Dedifferentiated amniotic fluid mesenchymal stem cell (primary cell): Measurements from ENCODE around the gene POU2AF3.
A peak's percentile ranks its signal among the peaks of the same experiment; 100 is the strongest.
"Not testable (repeated sequence)": the region's sequence is repeated elsewhere in the genome, so short reads cannot be mapped to it uniquely, and the experiment has no call there.

Experiments
- DNase-seq: peaks from one replicate; pipeline ENCODE4 v3.0.0-alpha.2; 2016; ENCODE audit errors: extremely low spot score

POU2AF3 gene

DNA sequence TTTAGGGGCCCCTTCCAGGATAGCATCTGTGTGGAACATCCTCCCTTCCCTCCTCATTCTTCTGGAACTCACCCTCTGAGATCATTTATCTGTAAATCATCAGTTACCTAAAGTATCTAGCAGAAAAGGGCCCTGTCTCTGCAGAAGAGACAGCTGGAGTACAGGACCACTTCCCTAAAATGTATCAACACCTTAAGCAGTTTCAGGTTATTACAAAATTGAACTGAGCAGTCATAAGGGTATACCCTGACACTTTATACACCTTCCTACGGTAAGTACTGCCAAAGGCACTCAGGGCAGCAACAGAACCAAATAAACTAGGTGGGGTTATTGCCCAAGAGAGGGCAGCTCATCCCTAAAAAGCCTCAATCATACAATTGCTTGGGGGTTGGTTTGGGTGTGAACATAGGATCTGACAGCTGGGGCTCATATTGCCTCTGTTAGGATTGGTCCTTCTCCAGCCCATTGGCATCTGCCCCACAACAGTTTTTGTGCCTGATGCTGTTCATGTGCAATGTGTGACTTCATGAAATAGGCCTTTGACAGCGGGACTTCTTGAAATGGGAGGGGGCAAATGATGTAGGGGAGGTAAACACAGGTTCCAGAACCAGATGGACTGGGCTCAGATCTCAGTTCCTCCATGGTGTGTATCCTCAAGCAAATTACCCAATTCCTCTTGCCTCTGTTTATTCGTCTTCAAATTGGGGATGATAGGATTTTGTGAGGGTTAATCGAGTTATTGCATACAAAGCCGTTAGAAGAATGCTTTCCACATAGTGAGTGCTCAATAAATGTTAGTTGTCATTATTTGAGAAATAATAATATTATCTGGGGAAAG is 2.9 kb downstream of the POU2AF3 start:
- DNase-seq, result no peak

DNA sequence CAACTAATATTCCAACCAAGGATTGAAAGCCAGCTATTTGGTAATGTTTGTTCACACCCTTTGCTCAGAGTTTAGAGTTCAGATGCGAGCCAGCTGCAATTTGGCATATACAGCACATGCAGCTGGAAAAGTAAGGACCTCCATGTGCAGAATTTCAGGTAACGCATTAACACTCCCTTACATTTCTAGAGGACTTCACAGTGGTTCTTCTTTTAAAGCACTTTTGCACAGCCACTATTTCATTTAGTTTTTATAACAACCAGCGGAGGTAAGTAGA is 3.4 kb downstream of the POU2AF3 start:
- DNase-seq, result no peak

DNA sequence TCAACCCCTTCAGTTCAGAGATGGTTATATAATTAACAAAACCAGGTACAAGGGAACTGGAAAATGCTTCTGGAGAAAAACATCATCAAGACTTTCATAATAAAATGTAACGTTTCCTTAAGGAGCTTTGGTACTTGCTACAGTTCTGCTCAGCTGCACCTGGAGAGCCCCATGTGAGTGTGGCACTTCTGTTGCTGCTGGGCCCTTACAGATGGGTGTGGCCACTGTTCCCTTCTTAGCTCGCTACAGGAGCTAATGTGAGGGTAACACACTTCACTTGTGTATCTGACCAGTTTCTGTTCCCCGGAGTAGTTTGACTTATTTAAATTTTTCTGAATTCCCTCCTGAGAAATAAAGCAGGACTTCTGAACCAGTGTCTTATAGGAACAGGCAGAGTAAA is 4.0 kb downstream of the POU2AF3 start:
- no peak for DNase-seq

GRCh38 chr11:111303461-111303860 is 5.1 kb downstream of the POU2AF3 start:
- DNase-seq, result no peak

GRCh38 chr11:111305162-111305802 is 6.9 kb downstream of the POU2AF3 start:
- DNase-seq, result no peak

DNA sequence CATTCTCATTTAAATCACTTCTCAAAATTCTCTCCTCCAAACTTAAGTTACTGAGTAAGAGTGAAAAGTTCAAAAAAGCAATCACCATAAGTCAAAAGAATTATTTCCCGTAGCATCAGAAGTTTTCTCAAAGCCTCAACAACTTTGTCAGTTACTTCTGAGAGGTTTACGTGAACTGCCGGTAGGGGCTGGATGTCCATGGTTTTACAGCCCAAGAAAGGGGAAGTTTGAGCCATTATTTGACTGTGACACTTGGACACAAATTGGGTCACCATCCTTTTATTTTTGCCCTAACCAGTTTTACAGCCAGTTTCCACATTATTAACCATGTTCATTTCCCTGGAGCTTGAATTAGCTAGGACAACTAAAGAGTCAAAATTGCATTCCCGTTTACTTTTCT is 7.5 kb downstream of the POU2AF3 start:
- DNase-seq, result no peak

- no peak for DNase-seq
These were observed 8.0 kb downstream of the POU2AF3 start for GRCh38 chr11:111306321-111306720.

- DNase-seq, result no peak
These were observed 9.2 kb downstream of the POU2AF3 start for GRCh38 chr11:111307472-111308108.

DNA sequence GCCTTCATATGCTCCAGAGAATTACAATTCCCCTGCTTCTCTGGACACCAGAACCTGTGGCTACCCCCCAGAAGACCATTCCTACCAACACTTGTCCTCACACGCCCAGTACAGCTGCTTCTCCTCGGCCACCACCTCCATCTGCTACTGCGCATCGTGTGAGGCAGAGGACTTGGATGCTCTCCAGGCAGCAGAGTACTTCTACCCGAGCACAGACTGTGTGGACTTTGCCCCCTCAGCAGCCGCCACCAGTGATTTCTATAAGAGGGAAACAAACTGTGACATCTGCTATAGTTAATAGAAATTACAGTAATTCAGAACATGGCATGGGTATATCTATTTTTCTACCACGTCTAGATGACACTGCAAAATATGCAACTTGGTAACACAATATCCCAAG is 9.8 kb downstream of the POU2AF3 start:
- no peak for DNase-seq

DNA sequence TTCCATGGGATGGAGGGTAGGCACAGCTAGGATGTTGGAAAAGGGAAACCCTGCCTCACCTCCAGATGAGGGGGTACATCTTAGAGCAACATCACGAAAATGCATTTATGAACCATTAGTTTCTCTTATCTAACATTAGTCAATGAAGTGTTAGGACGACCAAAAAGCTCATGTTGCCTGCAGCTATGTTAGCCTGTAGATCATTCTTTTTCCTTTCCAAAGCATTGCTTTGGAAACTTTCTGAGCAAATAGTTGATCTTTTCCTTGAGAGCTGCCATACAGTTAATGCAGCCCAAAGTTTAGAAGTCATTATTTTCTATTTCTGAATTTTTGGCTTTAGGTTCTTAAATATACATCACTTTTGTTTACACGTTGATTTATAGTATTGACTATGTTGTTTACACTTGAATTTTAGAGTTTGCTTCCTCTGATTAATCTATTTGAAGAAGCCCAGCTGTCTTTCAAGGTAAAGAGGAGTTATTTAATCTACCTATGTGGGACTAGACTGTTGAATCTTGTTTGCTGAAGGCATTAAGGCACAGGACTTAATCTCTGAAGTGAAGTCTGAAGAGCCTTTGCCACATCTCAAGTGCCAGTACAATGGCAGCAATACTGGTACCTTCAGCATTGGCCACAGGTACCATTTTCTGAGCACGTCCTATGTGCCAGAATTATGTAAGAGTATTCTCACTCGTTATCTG is 11.0 kb downstream of the POU2AF3 start:
- DNase-seq, result no peak

GRCh38 chr11:111310088-111310487 is 11.7 kb downstream of the POU2AF3 start:
- DNase-seq, result no peak

GRCh38 chr11:111310723-111311122 is 12.4 kb downstream of the POU2AF3 start:
- no peak for DNase-seq

DNA sequence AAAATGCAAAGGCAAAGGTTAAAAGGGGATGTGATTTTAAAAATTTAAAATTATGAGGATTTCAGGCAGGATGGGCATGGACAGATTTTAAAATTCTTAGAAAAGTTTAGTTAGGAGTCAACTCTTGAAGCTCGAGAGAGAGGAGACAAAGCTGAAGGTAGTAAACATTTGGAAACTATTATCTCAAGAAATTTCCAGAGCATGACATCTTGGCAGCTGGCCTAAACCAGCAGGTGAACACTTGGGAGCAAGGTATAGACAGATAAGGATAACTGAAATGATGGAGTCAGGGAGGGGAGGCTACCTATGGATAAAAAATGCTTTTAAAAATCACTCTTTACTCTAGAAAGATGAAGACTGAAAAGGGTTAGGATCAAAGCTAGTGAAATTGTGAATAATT is 13.7 kb downstream of the POU2AF3 start:
- no peak for DNase-seq

- DNase-seq, result no peak
These were observed 20.9 kb downstream of the POU2AF3 start for GRCh38 chr11:111319296-111319695.

GRCh38 chr11:111320199-111320598 is 21.9 kb downstream of the POU2AF3 start:
- not testable (repeated sequence) for DNase-seq

GRCh38 chr11:111320728-111321568 is 22.6 kb downstream of the POU2AF3 start:
- no peak for DNase-seq

GRCh38 chr11:111322534-111322933 is 24.2 kb downstream of the POU2AF3 start:
- DNase-seq, result no peak

DNA sequence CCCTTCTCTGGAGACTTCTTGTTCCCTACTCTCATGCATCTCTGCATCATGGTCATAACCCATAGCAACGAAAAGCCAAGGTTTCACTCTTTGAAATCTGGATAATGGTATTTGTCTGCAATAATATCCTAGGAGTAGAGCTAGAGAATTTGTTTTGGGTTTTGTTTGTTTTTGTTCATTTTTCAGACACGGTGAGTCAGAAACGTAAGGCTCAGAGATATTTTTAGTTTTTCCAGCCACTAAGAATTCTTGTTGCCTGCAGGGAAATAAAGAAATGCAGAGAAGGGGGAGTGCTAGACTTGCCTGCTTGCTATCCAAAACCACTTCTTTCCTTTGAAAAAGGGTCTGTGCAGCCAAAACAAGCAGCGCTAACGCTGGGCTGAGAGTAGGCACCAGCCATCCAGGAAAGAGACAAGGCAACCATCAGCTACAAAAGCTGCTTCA is 26.0 kb downstream of the POU2AF3 start:
- peak; percentile 68 for DNase-seq

GRCh38 chr11:111325259-111325658 is 26.9 kb downstream of the POU2AF3 start:
- DNase-seq, result no peak

DNA sequence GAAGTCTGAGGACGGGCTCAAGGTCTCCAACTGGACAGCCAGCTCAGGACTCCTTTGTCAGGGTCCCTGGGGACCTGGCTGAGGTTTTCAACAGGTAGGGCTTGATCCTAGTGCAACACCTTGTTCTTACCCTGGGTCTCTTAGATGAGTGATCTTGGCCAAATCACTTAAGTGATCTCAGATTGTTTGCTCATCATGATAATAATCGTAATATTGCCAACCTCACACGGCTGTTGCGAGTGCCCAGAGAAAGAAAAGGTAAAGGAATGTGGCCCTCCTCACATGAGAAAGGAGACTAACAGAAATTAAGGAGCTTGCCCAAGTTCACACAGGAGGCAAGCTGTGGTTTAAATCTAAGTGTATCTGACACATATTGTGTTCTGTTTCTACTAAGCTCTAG is 28.5 kb downstream of the POU2AF3 start:
- no peak for DNase-seq

DNA sequence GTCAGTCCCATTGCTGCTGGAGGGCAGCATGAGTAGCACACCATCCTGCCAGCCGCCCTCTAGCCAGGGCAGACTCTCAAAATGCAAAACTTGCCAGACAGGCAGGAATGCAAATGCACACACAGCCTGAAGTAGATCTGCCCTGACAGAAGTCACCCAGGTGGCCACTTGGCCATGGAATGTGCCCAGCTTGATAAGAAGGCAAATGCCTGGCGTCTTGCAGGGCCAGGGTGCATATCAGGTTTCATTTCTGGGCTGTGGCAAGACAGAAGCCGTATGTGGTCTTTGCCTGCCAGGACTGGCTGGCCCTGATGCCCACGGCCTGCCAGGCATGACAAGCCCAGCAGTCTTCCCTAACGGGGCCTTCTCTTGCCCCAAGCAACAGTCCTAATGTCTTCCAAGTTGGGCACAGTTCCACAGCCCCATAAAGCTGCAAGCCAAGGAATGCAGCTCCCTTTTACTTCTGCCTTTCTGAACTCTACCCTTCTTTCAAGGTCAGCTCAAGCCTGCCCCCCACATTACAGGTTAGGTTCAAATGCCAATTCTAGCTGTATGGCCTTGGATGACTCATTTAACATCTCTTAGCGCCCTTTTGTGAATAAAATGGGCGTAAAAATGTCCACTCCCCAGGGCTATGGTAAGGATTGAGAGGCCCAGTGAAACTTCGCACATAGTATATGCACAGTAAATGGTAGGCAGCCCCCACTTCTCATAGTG is 29.7 kb downstream of the POU2AF3 start:
- DNase-seq, result no peak
